Measurements from ENCODE around the gene PPP1R8.
"Not testable (repeated sequence)": the region's sequence is repeated elsewhere in the genome, so short reads cannot be mapped to it uniquely, and the experiment has no call there.

Gene PPP1R8

DNA sequence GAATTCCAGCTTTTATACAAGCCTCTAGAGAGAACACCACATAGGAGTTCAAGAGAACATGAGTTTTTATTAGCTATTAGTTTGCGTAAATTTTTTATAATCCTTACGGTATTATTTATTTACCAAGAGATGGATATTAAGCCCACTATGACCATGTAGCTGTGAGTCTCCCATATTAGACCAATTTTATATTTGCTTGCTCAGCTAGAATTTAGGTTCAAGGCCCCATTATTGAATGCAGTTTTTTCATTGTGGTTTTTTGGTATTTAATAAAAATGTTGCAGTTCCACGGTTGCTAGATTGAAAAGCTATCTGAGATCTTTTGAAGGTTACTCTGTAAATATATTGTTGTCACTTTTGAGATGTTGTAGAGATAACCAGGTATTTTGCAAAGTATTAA lies 2.9 kb downstream of the PPP1R8 start:
- DNase-seq: no peak

DNA sequence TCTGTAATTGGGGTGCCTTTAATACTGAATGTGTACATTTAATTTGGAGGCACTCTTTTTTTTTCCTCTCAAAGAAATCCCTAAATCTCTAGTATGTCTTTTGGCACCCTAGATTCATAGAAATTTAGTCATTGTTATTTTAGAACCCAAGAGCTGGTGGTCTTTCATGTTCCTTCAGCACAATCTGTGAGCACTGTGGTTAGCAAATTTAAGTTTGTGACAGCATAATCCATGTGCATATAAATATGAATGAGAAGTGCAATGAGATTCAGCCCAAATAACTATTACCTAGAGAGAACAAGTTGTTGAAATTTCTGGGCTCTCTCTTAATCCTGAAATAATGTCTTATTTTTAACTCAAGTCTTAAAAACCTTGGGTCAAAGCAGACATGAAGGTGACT lies 4.5 kb downstream of the PPP1R8 start:
- DNase-seq: no peak

DNA sequence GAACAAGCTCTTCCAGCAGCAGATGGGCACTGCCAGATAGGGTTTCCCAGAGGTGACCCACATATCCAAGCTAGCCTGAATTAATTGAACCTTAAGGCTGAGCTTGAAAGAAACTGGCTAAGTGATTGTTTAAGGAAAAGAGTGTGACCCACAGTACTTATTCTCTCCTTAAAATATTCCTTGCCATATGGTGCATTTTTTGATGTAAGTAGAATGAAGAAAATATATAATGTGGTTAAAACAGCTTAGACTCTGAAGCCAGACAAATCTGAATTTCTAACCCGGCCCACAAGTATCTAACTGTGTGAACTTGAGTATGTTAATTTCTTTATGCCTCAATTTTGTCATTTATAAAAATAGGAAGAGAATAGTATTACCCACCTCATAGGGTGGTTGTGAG lies 4.9 kb downstream of the PPP1R8 start:
- no peak for DNase-seq

DNA sequence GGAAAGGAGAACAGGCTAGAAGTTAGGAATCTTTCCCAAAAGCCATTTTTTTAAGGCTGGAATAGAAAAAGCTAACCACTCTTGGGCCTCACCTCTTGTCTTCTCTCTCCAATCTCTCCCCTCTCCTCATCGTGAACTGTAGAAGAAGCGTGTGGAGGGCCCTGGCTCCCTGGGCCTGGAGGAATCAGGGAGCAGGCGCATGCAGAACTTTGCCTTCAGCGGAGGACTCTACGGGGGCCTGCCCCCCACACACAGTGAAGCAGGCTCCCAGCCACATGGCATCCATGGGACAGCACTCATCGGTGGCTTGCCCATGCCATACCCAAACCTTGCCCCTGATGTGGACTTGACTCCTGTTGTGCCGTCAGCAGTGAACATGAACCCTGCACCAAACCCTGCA lies 19.4 kb downstream of the PPP1R8 start:
- DNase-seq: no peak

DNA sequence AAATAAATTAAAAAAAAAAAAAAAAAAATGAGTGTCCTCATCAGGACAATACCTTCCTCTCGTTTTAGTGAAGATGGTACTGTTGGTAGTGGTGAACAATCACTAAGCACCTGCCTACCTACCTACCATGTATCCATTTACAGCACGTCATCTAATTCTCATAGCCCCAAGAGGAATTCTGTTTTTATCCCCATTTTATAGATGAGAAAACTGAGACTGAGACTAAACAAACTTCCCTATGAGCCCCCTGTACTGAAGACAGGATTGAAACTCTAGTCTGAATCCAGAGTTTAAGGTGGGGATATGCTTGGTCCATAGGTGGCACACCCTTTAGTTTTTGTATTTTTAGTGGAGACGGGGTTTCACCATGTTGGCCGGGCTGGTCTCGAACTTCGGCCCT lies 24.5 kb downstream of the PPP1R8 start:
- DNase-seq: no peak

DNA sequence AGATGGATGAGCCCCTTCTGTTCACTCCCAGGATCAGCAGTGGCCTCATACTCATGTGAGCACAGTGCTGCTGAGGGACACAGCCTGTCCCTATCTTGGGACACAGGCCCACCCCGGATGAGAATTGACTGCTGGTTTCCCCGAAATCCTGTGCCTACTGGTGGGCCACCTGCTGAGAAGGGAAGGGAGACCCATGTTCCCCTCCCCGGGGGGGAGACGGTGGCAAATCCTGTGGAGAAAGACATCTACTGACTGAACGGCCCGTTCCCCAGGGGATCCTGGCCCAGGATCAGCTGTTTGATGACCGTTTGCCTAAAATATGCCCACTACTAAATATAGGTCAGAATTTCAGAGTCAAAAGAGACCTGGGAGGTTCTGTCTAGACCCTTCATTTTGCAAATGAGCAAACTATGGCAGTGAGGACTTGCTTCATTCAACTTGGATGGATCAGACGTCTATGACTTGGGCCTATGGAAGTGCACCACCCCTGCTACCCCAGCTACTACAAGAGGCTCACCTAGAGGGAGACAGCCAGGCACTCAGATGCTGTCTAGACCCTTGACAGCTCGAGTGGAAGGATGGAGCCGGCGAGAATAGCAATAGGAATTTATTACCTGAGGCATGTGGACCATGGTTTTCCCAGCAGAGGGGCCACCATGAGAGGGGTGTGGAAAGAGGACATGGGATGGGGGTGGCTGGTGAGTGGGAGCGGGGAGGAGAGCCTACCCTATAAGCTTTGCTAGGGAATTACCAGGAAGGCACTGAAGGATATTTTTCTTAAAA lies 26.2 kb downstream of the PPP1R8 start:
- no peak for DNase-seq

DNA sequence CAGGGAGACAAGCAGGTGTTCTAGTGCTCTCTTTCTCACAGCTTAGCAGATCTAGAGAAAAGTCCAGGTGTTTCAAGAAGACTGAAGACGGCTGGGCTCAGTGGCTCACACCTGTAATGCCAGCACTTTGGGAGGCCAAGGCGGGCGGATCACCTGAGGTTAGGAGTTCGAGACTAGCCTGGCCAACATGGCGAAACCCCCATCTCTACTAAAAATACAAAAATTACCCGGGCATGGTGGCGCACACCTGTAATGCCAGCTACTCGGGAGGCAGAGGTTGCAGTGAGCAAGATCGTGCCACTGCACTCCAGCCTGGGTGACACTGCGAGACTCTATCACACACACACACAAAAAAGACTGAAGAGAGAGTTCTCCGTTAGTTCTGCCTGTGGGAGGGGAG lies 27.0 kb downstream of the PPP1R8 start:
- DNase-seq: not testable (repeated sequence)

DNA sequence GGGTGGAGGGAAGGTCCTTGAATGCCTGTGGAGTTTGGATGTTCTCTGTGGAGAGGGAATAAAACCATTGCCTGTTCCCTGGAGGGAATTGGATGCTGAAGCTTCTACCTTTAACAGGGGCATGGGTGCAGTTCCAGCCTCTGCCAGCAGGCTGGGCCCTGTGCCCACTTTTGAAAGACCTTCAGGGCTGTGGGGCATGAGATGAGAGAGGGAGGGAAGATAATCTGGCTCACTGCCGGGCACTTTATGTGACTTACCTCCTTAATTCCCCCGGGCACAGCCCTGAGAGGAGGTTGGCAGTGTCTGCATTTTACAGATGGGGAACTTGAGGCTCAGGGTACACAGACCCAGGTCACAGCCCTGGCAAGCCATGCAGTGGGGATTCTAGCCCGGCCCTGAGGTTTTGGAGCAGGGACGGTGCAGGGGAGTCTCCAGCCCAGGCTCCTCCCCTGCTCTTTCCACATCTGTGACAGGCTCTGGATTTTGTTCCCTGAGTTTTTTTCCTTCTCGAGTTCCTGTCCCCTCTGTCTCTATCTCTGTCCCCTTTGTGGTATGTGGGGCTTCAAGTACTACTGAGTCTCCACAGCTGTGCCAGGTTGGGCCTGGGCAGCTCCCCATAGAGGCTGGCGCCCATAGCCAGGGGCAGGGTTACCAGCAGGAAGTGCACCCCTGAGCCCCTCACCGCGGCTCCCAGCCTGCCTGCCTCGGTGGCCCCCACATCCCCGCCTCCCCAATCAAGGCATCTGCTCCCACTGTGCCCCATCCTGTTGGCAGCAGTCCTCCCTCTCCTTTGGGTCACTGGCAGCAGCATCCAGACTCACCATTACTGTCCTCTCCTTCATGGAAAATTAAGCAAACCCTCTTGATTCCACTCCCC lies 27.7 kb downstream of the PPP1R8 start:
- no peak for DNase-seq

DNA sequence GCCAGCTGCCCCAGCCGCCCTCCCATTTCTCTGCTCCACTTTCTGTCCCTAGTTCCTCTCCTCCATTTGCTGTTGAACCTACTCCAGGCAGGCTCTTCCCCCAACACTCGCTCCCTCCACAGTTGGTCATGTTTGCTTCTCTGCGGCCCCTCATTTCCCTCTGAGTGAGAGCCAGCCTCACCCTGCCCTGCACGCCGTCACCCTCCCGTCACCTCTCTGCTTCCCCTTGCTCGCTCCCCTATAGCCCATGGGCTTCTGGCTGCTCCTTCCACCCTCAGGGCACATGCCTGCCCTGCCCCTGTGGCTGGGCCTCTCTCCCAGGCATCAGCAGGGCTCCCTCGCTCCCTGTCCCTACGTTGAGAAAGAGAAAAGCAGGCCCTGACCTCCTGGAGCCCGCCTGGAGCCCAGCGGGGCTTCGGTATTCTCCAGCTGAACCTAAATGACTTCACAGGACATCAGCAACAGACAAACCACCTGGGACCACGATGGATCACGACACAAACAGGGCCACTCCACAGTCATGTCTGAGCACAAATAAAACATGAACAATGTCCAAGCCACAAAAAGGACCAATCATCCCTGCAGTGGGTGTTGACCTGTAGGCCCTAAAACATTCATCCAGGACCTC lies 28.5 kb downstream of the PPP1R8 start:
- no peak for DNase-seq

DNA sequence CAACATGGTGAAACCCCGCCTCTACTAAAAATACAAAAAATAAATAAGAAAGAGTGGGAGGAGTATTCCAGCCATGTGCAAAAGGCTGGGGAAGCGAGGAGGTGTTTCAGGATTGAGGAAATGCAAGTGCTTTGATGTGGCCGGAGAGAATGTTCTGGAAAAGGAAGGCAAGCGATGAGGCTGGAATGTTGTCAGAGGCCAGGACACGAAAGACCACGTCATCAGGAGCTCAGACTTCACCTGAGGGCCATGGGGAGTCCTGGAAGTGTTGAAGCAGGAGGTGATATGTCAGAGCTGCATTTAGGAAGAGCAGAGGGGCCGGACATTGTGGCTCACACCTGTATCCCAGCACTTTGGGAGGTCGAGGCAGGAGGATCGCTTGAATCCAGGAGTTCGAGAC lies 30.9 kb downstream of the PPP1R8 start:
- DNase-seq: no peak

DNA sequence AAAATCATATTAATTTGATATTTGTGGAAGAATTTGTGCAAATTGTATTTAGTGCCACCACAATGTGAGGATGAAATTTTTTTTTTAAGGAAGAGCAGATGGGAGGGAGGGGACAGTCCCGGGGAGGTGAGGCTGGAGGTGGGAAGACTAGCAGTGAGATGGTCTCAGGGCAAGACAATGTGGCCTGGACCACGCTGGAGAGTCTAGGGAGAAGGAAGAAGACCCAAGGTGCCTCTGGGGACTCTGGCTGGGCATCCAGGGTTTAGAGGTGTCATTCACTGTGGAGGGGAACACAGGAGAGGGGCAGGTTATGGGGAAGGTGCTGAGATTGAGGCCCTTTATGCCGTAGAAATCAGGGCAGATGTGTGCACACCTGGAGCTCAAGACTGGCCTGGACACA lies 31.4 kb downstream of the PPP1R8 start:
- DNase-seq: no peak

DNA sequence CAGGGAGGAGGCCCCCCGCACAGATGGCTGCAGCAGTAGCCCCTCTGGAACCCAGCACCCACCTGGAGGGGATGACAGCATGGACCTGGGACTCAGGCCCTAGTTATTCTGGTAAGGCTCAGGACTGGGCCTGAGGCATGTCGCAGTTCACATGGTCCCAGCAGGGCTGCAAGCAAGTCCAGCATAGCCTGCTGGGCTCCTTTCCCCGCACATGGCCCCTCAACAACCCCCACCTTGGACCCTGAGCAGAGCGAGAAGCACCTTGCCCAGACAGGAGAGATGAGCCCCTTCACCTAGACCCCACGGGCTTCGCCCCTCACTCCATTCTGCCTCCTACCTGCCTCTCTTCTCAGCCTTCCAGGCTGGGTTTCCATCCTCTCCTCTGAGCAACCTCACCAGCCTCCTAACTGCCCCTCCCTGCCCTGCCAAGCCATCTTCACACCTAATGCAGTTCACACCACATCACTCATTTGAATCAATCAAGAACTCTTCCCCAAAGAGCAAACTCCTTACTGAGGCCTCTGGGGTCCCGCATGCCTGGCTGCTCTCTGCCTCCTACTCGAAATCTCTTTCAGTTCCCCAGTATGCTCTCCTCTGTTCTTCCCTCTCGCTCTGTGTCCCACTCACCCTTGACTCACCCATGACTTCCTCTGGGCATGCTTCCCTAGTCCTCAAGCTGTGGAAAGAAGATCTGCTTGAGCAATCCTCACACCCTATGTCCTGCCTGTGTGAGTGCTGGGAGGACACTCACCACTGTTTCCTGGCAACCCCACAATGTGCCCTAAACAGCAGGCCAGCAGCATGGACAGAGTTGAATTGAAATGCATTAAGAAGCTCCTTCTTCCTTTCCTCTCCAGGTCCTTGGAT lies 32.3 kb downstream of the PPP1R8 start:
- no peak for DNase-seq

DNA sequence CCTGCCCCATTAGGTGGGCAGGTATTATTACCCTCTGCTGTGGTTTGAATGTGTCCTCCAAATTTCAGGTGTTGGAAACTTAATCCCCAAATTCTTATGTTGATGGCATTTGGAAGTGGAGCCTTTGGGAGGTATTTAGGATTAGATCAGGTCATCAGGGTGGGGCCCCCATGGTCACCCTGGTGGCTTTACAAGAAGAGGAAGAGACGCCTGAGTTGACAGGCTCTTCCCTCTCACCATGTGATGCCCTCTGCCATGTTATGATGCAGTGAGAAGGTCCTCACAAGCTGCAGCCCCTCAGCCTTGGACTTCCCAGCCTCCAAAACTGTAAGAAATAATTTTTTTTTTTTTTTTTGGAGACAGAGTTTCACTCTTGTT lies 32.9 kb downstream of the PPP1R8 start:
- DNase-seq: no peak

DNA sequence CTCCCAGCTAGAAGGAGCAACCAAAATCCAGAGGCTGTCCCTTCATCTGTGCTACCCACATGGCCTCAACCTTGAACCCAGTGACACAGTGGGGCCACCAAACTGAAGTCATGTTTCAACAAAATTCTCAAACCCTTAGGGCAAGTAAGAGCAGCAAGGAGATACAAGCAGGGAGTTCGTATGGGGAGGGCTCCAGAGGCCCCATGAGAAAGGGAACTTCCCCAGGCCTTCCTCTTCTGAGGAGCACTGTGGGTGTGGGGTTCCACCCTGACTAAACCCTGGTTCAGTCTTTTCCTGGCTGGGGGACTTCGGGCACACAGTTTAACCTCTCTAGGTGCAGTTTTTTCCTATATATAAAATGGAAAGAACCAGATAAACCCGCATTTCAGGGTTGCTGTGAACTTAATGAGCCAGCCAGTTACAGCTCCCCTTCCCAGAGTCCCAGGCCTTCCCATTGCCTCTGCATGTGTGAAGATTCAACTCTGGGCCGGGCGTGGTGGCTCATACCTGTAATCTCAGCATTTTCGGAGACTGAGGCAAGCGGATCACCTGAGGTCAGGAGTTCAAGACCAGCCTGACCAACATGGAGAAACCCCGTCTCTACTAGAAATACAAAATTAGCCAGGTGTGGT lies 33.8 kb downstream of the PPP1R8 start:
- no peak for DNase-seq

DNA sequence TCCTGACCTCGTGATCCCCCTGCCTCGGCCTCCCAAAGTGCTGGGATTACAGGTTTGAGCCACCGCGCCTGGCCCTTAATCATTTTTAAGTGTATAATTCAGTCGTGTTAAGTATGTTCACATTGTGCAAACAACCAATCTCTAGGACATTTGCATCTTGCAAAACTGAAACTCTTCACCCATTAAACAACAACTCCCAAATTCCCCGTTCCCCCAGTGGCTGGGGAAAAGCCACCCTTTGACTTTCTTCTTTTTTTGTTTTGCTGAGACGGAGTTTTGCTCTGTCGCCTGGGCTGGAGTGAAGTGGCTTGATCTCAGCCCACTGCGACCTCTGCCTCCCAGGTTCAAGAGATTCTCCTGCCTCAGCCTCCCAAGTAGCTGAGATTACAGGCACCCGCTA lies 35.2 kb downstream of the PPP1R8 start:
- no peak for DNase-seq

DNA sequence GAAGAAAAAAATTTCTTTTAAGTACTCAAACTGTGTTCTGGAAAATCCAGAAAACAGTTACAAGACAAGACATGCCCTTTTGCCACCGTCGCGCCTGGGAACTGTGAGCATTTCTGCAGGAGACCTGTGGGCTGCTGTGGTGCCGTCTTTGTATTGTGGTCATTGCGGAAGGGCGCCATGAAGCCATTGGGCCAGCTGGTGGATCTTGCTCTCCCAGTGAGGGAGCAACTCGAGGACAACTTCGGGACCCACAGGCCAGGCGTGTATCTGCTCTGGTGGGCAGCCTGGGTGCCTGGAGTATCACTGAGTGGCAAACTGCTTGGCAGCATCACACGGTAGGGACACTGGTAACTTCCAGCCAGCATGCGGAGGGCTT lies 38.0 kb downstream of the PPP1R8 start:
- no peak for DNase-seq

DNA sequence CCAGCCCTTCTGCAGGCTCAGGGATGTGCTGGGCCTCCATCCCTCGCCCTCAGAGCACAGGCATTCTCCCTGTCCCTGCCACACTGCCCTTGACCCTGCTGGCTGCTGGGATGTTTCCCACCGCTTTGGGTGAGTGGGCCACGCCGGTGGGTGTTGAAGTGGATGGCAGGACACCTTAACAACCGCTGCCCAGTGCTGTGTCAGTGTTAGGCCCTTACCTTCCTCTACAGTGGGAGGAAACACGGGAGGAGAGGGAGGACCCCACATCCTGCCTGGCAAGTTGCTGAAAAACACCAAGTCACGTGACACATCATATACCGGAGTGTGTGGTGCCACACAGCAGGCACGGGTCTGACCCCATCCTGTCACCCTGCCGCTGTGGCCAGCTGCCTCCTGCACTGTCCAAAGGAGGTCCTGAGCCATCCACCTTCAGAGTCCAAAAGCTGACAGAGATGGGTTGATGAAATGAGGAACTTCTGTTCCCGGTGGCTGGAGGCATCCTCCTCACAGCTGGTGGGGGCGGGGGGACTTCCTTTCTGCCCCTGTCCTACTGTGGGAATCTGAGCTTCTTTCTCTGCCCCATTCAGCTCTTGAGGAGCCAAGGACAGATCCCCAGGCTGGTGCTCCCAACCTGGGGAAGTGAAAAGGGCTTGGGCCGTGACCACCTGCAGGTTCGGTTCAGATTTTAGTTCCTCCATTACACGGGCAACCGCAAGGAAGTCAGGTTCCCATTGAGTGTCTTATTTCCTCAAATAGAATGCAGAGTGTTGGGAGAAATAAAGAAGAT lies 38.5 kb downstream of the PPP1R8 start:
- no peak for DNase-seq

DNA sequence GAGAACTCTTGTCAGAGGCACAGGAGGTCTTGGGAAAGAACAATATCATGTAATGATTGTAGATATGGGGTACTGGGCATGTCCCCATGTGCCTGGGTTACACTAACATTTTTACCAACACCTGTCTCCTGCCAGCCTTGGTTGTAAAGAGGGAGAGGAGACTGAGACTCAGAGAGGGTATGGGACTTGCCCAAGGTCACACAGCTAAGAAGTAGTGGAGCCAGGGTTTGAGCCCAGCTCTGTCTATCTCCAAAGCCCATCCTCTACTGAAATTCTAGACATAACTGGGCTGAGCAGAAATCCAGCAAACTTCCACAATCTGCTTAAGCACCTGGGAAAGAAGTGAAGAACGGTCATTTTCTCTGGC lies 39.1 kb downstream of the PPP1R8 start:
- no peak for DNase-seq

DNA sequence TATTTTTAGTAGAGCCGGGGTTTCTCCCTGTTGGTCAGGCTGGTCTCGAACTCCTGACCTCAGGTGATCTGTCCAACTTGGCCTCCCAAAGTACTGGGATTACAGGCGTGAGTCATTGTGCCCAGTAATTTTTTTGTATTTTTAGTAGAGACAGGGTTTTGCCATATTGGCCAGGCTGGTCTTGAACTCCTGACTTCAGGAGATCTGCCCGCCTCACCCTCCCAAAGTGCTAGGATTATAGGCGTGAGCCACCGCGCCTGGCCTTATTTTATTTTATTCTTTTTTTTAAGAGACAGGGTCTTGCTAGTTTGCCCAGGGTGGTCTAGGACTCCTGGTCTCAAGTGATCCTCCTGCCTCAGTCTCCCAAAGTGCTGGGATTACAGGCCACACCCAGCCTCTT lies 40.5 kb downstream of the PPP1R8 start:
- not testable (repeated sequence) for DNase-seq

DNA sequence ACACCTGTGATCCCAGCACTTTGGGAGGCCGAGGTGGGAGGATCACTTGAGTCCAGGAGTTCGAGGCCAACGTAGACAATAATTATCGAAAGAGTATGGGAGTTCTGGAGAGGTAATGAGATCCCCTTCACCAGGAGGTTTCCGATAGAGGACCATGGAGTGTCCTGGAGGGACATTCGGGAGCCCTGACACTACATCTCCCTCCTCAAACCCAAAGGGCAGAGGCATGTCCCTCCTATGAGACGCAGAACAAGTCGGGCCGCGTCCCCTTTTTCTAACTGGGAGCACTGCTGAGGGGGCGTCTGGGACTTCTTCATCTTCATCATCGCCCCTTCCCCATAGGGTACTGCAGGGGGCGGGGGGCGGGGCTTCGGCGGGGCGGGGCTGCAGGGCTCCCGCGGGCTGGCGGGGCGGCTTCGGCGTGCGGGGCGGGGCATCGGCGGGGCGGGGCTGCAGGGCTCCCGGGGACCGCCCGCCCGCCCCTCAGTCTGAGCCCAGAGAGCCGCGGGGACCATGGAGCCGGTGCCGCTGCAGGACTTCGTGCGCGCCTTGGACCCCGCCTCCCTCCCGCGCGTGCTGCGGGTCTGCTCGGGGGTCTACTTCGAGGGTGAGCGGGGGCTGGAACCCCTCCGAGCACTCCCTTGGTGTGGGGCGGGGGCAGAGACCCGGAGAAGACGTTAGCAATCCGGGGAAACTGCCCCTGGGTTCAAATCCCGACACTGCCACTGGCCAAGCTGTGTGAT lies 41.6 kb downstream of the PPP1R8 start, which contains the start of gene THEMIS2:
THEMIS2 (plus strand) TSS at position 486 of the 743 bp plus-strand sequence; CDS start at position 514, 28 bp downstream.
- DNase-seq: no peak
